Measurements from ENCODE around the gene C15orf62.

The C15orf62 gene, protein sequence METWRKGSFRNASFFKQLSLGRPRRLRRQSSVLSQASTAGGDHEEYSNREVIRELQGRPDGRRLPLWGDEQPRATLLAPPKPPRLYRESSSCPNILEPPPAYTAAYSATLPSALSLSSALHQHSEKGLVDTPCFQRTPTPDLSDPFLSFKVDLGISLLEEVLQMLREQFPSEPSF
- 1.2 to 2.1 (median 1.9) reads per million in 3 donors for total RNA-seq

- Histone ChIP-seq H3K27me3 (replicated peaks; ENCODE audit: control insufficient read depth, insufficient read depth, low read length, poor library complexity, severe bottlenecking) (no peaks in the 10 kb centered on the region), H3K9me3 (ENCODE audit: control insufficient read depth, low read length) (no peaks in the 10 kb centered on the region), H3K27ac (ENCODE audit: insufficient read depth, low read length, poor library complexity, severe bottlenecking) (peak within 1 kb of the TSS; percentile 27), H3K4me3 (ENCODE audit: insufficient read depth, low read depth, low read length, poor library complexity, severe bottlenecking) (no peak within 1 kb of the TSS), H3K36me3 (ENCODE audit: control insufficient read depth, insufficient read depth, low read length) (peaks cover 19% of the 10 kb centered on the region), H3K4me1 (ENCODE audit: control insufficient read depth, insufficient read depth, low read length, poor library complexity, severe bottlenecking) (peaks cover 17% of the 10 kb centered on the region)
- no peak for DNase-seq
Observed at GRCh38 chr15:40769274-40770146, at the start of gene C15orf62. Gene C15orf62, plus strand, starts transcription at chr15:40769980. Its CDS starts 516 bp downstream, at chr15:40770496.

DNA sequence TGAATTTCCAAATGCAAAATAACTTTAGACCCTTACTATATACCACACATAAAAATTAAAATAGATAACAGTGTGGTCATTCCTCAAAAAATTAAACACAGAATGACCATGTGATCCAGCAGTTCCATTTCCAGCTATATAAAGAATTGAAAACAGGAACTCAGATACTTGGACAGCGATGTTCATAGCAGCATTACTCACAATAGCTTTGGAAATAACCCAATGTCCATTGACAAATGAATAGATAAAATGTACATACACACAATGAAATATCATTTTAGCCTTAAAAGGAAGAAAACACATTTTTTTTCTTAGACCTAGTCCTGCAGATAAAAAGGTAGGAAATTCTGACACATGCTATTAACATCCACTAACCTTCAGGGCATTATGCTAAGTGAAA lies 48.1 kb upstream of the C15orf62 start:
- Histone ChIP-seq H3K4me3 (ENCODE audit: insufficient read depth, low read depth, low read length, poor library complexity, severe bottlenecking) (no peak overlapping the region), H3K27ac (ENCODE audit: insufficient read depth, low read length, poor library complexity, severe bottlenecking) (no peak overlapping the region), H3K27me3 (replicated peaks; ENCODE audit: control insufficient read depth, insufficient read depth, low read length, poor library complexity, severe bottlenecking) (no peaks in the 10 kb centered on the region), H3K36me3 (ENCODE audit: control insufficient read depth, insufficient read depth, low read length) (no peaks in the 10 kb centered on the region), H3K4me1 (ENCODE audit: control insufficient read depth, insufficient read depth, low read length, poor library complexity, severe bottlenecking) (no peaks in the 10 kb centered on the region), H3K9me3 (ENCODE audit: control insufficient read depth, low read length) (no peaks in the 10 kb centered on the region)
- no peak for DNase-seq

DNA sequence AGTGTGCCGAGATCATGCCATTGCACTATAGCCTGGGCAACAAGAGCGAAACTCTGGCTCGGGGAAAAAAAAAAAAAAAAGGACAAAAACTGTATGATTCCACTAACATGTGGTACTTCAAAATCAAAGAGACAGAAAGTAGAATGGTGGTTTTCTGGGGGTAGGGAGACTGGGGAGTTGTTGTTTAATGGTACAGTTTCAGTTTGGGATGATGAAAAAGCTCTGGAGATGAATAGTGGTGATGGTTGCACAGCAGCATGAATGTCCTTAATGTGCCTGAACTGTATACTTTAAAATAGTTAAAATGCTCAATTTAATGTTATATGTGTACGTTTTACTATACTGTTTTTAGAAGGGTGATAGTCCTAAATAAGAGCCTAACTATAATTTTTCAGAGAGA lies 47.4 kb upstream of the C15orf62 start:
- Histone ChIP-seq H3K9me3 (ENCODE audit: control insufficient read depth, low read length) (no peaks in the 10 kb centered on the region), H3K4me1 (ENCODE audit: control insufficient read depth, insufficient read depth, low read length, poor library complexity, severe bottlenecking) (no peaks in the 10 kb centered on the region), H3K4me3 (ENCODE audit: insufficient read depth, low read depth, low read length, poor library complexity, severe bottlenecking) (no peak overlapping the region), H3K27me3 (replicated peaks; ENCODE audit: control insufficient read depth, insufficient read depth, low read length, poor library complexity, severe bottlenecking) (no peaks in the 10 kb centered on the region), H3K27ac (ENCODE audit: insufficient read depth, low read length, poor library complexity, severe bottlenecking) (no peak overlapping the region), H3K36me3 (ENCODE audit: control insufficient read depth, insufficient read depth, low read length) (no peaks in the 10 kb centered on the region)
- DNase-seq: no peak

DNA sequence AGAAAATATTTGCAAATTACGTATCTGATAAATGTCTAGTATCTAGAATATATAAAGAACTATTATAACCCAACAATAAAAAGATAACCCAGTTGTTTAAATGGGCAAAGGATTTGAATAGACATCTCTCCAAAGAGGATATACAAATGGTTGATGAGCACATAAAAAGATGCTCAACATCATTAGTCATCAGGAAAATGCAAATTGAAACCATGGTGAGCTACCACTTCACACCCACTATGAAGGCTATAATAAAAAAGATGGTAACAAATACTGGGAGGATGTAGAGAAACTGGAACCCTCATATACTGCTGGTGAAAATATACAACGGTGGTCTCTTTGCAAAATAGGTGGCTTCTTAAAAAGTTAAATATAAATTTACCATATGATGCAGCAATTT lies 46.8 kb upstream of the C15orf62 start:
- no peak overlapping the region for H3K27ac ChIP-seq (ENCODE audit: insufficient read depth, low read length, poor library complexity, severe bottlenecking)
- H3K4me1 ChIP-seq (ENCODE audit: control insufficient read depth, insufficient read depth, low read length, poor library complexity, severe bottlenecking): no peaks in the 10 kb centered on the region
- DNase-seq: no peak
- H3K36me3 ChIP-seq (ENCODE audit: control insufficient read depth, insufficient read depth, low read length): no peaks in the 10 kb centered on the region
- no peaks in the 10 kb centered on the region for H3K27me3 ChIP-seq (replicated peaks; ENCODE audit: control insufficient read depth, insufficient read depth, low read length, poor library complexity, severe bottlenecking)
- H3K9me3 ChIP-seq (ENCODE audit: control insufficient read depth, low read length): no peaks in the 10 kb centered on the region
- no peak overlapping the region for H3K4me3 ChIP-seq (ENCODE audit: insufficient read depth, low read depth, low read length, poor library complexity, severe bottlenecking)

DNA sequence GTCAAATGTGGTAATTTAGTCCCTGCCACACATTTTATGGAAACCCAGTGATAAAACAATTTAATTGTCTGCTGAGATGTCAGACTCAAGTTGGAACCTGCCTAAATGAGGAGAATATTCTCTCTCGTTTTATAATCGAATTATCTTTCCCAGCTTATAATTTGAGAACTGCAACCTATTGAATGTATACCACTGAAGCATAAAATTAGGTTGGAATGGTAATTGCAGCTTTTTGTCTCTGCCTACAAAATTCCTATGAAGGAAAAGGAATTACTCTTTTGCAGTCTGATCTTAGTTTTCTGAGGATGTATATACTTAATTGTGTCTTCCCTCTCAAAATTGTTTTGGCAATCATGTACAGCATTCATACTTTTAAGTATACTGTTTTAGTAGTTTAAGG lies 45.9 kb upstream of the C15orf62 start:
- Histone ChIP-seq H3K36me3 (ENCODE audit: control insufficient read depth, insufficient read depth, low read length) (no peaks in the 10 kb centered on the region), H3K27ac (ENCODE audit: insufficient read depth, low read length, poor library complexity, severe bottlenecking) (no peak overlapping the region), H3K9me3 (ENCODE audit: control insufficient read depth, low read length) (no peaks in the 10 kb centered on the region), H3K27me3 (replicated peaks; ENCODE audit: control insufficient read depth, insufficient read depth, low read length, poor library complexity, severe bottlenecking) (no peaks in the 10 kb centered on the region), H3K4me1 (ENCODE audit: control insufficient read depth, insufficient read depth, low read length, poor library complexity, severe bottlenecking) (no peaks in the 10 kb centered on the region), H3K4me3 (ENCODE audit: insufficient read depth, low read depth, low read length, poor library complexity, severe bottlenecking) (no peak overlapping the region)
- DNase-seq: no peak

GRCh38 chr15:40731034-40731433 lies 38.7 kb upstream of the C15orf62 start:
- DNase-seq: no peak
- no peak overlapping the region for H3K27ac ChIP-seq (ENCODE audit: insufficient read depth, low read length, poor library complexity, severe bottlenecking)

GRCh38 chr15:40736575-40736974 lies 33.2 kb upstream of the C15orf62 start:
- DNase-seq: no peak
- Histone ChIP-seq H3K36me3 (ENCODE audit: control insufficient read depth, insufficient read depth, low read length) (peaks cover 54% of the 10 kb centered on the region), H3K4me3 (ENCODE audit: insufficient read depth, low read depth, low read length, poor library complexity, severe bottlenecking) (no peak overlapping the region)

More at GRCh38 chr15:40731034-40731433, 38.7 kb upstream of the C15orf62 start:
- Histone ChIP-seq H3K4me1 (ENCODE audit: control insufficient read depth, insufficient read depth, low read length, poor library complexity, severe bottlenecking) (no peaks in the 10 kb centered on the region), H3K36me3 (ENCODE audit: control insufficient read depth, insufficient read depth, low read length) (peaks cover 13% of the 10 kb centered on the region), H3K4me3 (ENCODE audit: insufficient read depth, low read depth, low read length, poor library complexity, severe bottlenecking) (no peak overlapping the region), H3K9me3 (ENCODE audit: control insufficient read depth, low read length) (no peaks in the 10 kb centered on the region), H3K27me3 (replicated peaks; ENCODE audit: control insufficient read depth, insufficient read depth, low read length, poor library complexity, severe bottlenecking) (no peaks in the 10 kb centered on the region)

GRCh38 chr15:40737048-40737447 lies 32.7 kb upstream of the C15orf62 start:
- Histone ChIP-seq H3K4me1 (ENCODE audit: control insufficient read depth, insufficient read depth, low read length, poor library complexity, severe bottlenecking) (no peaks in the 10 kb centered on the region), H3K27me3 (replicated peaks; ENCODE audit: control insufficient read depth, insufficient read depth, low read length, poor library complexity, severe bottlenecking) (no peaks in the 10 kb centered on the region), H3K27ac (ENCODE audit: insufficient read depth, low read length, poor library complexity, severe bottlenecking) (no peak overlapping the region), H3K4me3 (ENCODE audit: insufficient read depth, low read depth, low read length, poor library complexity, severe bottlenecking) (no peak overlapping the region), H3K36me3 (ENCODE audit: control insufficient read depth, insufficient read depth, low read length) (peaks cover 54% of the 10 kb centered on the region), H3K9me3 (ENCODE audit: control insufficient read depth, low read length) (no peaks in the 10 kb centered on the region)
- no peak for DNase-seq

More at GRCh38 chr15:40736575-40736974, 33.2 kb upstream of the C15orf62 start:
- Histone ChIP-seq H3K27me3 (replicated peaks; ENCODE audit: control insufficient read depth, insufficient read depth, low read length, poor library complexity, severe bottlenecking) (no peaks in the 10 kb centered on the region), H3K9me3 (ENCODE audit: control insufficient read depth, low read length) (no peaks in the 10 kb centered on the region), H3K27ac (ENCODE audit: insufficient read depth, low read length, poor library complexity, severe bottlenecking) (no peak overlapping the region), H3K4me1 (ENCODE audit: control insufficient read depth, insufficient read depth, low read length, poor library complexity, severe bottlenecking) (no peaks in the 10 kb centered on the region)

- H3K9me3 ChIP-seq (ENCODE audit: control insufficient read depth, low read length): no peaks in the 10 kb centered on the region
Observed at GRCh38 chr15:40739047-40739446, 30.7 kb upstream of the C15orf62 start.

GRCh38 chr15:40739854-40740253 lies 29.9 kb upstream of the C15orf62 start:
- Histone ChIP-seq H3K36me3 (ENCODE audit: control insufficient read depth, insufficient read depth, low read length) (peaks cover 53% of the 10 kb centered on the region), H3K27ac (ENCODE audit: insufficient read depth, low read length, poor library complexity, severe bottlenecking) (no peak overlapping the region), H3K27me3 (replicated peaks; ENCODE audit: control insufficient read depth, insufficient read depth, low read length, poor library complexity, severe bottlenecking) (no peaks in the 10 kb centered on the region), H3K4me3 (ENCODE audit: insufficient read depth, low read depth, low read length, poor library complexity, severe bottlenecking) (no peak overlapping the region), H3K9me3 (ENCODE audit: control insufficient read depth, low read length) (no peaks in the 10 kb centered on the region), H3K4me1 (ENCODE audit: control insufficient read depth, insufficient read depth, low read length, poor library complexity, severe bottlenecking) (peaks cover 11% of the 10 kb centered on the region)
- DNase-seq: no peak

More at GRCh38 chr15:40739047-40739446, 30.7 kb upstream of the C15orf62 start:
- Histone ChIP-seq H3K4me3 (ENCODE audit: insufficient read depth, low read depth, low read length, poor library complexity, severe bottlenecking) (no peak overlapping the region), H3K27ac (ENCODE audit: insufficient read depth, low read length, poor library complexity, severe bottlenecking) (no peak overlapping the region), H3K4me1 (ENCODE audit: control insufficient read depth, insufficient read depth, low read length, poor library complexity, severe bottlenecking) (peaks cover 8% of the 10 kb centered on the region), H3K36me3 (ENCODE audit: control insufficient read depth, insufficient read depth, low read length) (peaks cover 54% of the 10 kb centered on the region), H3K27me3 (replicated peaks; ENCODE audit: control insufficient read depth, insufficient read depth, low read length, poor library complexity, severe bottlenecking) (no peaks in the 10 kb centered on the region)
- no peak for DNase-seq
